ENCODE results near the gene HUS1B. TPM values are rescaled to one million over a fixed set of nuclear protein-coding genes. Genes with fewer than 3 reads are reported as not detected.
A peak's percentile ranks its signal among the peaks of the same experiment; 100 is the strongest.

The HUS1B gene
- total and polyA plus RNA-seq, 2 of the 13 experiments (the other 11 are each of a cell fraction or from before 2014, with no cell fraction given): 0.18 to 0.40 TPM

DNA sequence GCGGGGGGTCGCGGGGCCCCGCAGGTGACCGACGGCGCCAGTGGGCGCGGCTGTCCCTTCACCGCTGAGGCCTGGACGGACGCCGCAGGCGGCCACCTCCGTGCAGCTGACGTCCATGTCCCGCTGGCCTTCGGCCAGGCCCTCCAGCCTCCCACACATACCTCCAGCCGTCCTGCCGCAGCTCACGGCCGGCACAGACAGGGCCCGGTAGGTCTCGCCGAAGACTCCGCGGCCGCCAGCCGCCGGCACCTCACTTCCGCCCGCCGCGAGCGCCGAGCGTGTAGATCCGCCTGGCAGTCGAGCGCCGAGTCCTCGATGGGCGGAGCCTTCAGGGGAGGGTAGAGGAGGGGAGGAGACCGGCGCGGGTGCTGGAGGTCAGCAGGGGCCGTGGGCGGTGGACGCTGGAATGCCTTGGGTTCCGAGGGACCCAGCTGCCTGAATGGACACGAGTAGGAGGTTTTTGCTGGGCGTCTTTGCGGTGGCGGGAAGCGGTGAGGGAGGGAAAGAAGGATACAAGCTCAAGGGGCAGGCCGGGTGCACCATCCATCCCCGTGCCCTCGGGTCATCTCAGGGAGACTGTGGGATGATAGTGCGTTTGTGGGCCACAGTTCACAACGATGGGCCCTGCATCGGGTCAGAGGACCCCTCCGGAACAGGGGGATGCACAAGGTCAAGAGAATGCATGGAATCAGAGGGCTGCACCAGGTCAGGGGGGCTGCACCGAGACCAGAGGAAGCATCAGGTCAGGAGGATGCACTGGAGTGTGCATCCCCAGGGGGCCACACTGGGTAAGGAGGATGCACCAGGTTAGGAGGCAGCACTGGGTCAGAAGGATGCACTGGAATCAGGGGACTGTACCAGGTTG lies 36.2 kb upstream of the HUS1B start, which contains the start of gene EXOC2 (continued):
- TF ChIP-seq, protein P1, sequence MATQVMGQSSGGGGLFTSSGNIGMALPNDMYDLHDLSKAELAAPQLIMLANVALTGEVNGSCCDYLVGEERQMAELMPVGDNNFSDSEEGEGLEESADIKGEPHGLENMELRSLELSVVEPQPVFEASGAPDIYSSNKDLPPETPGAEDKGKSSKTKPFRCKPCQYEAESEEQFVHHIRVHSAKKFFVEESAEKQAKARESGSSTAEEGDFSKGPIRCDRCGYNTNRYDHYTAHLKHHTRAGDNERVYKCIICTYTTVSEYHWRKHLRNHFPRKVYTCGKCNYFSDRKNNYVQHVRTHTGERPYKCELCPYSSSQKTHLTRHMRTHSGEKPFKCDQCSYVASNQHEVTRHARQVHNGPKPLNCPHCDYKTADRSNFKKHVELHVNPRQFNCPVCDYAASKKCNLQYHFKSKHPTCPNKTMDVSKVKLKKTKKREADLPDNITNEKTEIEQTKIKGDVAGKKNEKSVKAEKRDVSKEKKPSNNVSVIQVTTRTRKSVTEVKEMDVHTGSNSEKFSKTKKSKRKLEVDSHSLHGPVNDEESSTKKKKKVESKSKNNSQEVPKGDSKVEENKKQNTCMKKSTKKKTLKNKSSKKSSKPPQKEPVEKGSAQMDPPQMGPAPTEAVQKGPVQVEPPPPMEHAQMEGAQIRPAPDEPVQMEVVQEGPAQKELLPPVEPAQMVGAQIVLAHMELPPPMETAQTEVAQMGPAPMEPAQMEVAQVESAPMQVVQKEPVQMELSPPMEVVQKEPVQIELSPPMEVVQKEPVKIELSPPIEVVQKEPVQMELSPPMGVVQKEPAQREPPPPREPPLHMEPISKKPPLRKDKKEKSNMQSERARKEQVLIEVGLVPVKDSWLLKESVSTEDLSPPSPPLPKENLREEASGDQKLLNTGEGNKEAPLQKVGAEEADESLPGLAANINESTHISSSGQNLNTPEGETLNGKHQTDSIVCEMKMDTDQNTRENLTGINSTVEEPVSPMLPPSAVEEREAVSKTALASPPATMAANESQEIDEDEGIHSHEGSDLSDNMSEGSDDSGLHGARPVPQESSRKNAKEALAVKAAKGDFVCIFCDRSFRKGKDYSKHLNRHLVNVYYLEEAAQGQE (IDR thresholded peaks at IDR 0.05; ENCODE audit: borderline replicate concordance in 1 of 2, low read depth in 1 of 2, low read length in 2 of 2): no peak; a peak in 1 of 4 replicates
- TF ChIP-seq, protein P2, sequence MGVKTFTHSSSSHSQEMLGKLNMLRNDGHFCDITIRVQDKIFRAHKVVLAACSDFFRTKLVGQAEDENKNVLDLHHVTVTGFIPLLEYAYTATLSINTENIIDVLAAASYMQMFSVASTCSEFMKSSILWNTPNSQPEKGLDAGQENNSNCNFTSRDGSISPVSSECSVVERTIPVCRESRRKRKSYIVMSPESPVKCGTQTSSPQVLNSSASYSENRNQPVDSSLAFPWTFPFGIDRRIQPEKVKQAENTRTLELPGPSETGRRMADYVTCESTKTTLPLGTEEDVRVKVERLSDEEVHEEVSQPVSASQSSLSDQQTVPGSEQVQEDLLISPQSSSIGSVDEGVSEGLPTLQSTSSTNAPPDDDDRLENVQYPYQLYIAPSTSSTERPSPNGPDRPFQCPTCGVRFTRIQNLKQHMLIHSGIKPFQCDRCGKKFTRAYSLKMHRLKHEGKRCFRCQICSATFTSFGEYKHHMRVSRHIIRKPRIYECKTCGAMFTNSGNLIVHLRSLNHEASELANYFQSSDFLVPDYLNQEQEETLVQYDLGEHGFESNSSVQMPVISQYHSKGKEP (CRISPR knock-in tag; IDR thresholded peaks at IDR 0.05): peak; percentile 82; the same call in 1 of the 2 replicates
- TF ChIP-seq, protein P3, sequence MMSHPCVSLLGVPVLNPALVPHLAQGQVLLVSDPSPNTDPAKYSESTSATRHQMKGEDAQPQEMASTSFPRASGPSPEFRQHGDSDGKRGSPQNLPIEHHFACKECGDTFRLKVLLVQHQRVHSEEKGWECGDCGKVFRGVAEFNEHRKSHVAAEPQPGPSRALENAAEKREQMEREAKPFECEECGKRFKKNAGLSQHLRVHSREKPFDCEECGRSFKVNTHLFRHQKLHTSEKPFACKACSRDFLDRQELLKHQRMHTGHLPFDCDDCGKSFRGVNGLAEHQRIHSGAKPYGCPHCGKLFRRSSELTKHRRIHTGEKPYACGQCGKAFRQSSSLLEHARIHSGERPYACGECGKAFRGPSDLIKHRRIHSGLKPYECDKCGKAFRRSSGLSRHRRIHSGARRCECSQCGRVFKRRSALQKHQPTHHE (CRISPR knock-in tag; IDR thresholded peaks at IDR 0.05; ENCODE audit: borderline replicate concordance): no peak; the same call in 1 of the 2 replicates
- TF ChIP-seq, protein P4, sequence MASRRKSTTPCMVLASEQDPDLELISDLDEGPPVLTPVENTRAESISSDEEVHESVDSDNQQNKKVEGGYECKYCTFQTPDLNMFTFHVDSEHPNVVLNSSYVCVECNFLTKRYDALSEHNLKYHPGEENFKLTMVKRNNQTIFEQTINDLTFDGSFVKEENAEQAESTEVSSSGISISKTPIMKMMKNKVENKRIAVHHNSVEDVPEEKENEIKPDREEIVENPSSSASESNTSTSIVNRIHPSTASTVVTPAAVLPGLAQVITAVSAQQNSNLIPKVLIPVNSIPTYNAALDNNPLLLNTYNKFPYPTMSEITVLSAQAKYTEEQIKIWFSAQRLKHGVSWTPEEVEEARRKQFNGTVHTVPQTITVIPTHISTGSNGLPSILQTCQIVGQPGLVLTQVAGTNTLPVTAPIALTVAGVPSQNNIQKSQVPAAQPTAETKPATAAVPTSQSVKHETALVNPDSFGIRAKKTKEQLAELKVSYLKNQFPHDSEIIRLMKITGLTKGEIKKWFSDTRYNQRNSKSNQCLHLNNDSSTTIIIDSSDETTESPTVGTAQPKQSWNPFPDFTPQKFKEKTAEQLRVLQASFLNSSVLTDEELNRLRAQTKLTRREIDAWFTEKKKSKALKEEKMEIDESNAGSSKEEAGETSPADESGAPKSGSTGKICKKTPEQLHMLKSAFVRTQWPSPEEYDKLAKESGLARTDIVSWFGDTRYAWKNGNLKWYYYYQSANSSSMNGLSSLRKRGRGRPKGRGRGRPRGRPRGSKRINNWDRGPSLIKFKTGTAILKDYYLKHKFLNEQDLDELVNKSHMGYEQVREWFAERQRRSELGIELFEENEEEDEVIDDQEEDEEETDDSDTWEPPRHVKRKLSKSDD (CRISPR knock-in tag; IDR thresholded peaks at IDR 0.05; ENCODE audit: low read depth): peak; percentile 91
- TF ChIP-seq, protein P5, sequence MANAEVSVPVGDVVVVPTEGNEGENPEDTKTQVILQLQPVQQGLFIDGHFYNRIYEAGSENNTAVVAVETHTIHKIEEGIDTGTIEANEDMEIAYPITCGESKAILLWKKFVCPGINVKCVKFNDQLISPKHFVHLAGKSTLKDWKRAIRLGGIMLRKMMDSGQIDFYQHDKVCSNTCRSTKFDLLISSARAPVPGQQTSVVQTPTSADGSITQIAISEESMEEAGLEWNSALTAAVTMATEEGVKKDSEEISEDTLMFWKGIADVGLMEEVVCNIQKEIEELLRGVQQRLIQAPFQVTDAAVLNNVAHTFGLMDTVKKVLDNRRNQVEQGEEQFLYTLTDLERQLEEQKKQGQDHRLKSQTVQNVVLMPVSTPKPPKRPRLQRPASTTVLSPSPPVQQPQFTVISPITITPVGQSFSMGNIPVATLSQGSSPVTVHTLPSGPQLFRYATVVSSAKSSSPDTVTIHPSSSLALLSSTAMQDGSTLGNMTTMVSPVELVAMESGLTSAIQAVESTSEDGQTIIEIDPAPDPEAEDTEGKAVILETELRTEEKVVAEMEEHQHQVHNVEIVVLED (CRISPR knock-in tag; IDR thresholded peaks at IDR 0.05; ENCODE audit: borderline replicate concordance): peak; percentile 87
- TF ChIP-seq SALL1 (CRISPR knock-in tag; IDR thresholded peaks at IDR 0.05) (peak; percentile 92), PHF21A (CRISPR knock-in tag; IDR thresholded peaks at IDR 0.05) (peak; percentile 86)
- TF ChIP-seq, protein P6, sequence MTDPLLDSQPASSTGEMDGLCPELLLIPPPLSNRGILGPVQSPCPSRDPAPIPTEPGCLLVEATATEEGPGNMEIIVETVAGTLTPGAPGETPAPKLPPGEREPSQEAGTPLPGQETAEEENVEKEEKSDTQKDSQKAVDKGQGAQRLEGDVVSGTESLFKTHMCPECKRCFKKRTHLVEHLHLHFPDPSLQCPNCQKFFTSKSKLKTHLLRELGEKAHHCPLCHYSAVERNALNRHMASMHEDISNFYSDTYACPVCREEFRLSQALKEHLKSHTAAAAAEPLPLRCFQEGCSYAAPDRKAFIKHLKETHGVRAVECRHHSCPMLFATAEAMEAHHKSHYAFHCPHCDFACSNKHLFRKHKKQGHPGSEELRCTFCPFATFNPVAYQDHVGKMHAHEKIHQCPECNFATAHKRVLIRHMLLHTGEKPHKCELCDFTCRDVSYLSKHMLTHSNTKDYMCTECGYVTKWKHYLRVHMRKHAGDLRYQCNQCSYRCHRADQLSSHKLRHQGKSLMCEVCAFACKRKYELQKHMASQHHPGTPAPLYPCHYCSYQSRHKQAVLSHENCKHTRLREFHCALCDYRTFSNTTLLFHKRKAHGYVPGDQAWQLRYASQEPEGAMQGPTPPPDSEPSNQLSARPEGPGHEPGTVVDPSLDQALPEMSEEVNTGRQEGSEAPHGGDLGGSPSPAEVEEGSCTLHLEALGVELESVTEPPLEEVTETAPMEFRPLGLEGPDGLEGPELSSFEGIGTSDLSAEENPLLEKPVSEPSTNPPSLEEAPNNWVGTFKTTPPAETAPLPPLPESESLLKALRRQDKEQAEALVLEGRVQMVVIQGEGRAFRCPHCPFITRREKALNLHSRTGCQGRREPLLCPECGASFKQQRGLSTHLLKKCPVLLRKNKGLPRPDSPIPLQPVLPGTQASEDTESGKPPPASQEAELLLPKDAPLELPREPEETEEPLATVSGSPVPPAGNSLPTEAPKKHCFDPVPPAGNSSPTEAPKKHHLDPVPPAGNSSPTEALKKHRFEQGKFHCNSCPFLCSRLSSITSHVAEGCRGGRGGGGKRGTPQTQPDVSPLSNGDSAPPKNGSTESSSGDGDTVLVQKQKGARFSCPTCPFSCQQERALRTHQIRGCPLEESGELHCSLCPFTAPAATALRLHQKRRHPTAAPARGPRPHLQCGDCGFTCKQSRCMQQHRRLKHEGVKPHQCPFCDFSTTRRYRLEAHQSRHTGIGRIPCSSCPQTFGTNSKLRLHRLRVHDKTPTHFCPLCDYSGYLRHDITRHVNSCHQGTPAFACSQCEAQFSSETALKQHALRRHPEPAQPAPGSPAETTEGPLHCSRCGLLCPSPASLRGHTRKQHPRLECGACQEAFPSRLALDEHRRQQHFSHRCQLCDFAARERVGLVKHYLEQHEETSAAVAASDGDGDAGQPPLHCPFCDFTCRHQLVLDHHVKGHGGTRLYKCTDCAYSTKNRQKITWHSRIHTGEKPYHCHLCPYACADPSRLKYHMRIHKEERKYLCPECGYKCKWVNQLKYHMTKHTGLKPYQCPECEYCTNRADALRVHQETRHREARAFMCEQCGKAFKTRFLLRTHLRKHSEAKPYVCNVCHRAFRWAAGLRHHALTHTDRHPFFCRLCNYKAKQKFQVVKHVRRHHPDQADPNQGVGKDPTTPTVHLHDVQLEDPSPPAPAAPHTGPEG (CRISPR knock-in tag; IDR thresholded peaks at IDR 0.05): peak; percentile 66; the same call in 1 of the 2 replicates
